GM13976 (cell line): ENCODE data around the gene PADI6.
"Not testable (repeated sequence)": the region's sequence is repeated elsewhere in the genome, so short reads cannot be mapped to it uniquely, and the experiment has no call there.

Experiments
- DNase-seq: peaks from one replicate; pipeline ENCODE4 v3.0.0; 2012; ENCODE audit warnings: low spot score
- in situ Hi-C: fragments of 300-500 bp; cut with MboI; formaldehyde crosslinking; loops from one replicate; pipeline ENCODE4 v1.12.0; 2022; ENCODE audit warnings: low sequenced_read_pairs, mixed read lengths, inconsistent platforms; ENCODE audit not compliant: unreplicated experiment
- TF ChIP-seq, protein P1 (sequence below): IDR thresholded peaks from 2 replicates; pipeline ENCODE4 v1.5.1; 2012; ENCODE audit warnings: borderline replicate concordance, mild to moderate bottlenecking; ENCODE audit not compliant: insufficient read depth; ENCODE audit errors: extremely low read depth, missing control alignments, control extremely low read depth

The PADI6 gene

DNA sequence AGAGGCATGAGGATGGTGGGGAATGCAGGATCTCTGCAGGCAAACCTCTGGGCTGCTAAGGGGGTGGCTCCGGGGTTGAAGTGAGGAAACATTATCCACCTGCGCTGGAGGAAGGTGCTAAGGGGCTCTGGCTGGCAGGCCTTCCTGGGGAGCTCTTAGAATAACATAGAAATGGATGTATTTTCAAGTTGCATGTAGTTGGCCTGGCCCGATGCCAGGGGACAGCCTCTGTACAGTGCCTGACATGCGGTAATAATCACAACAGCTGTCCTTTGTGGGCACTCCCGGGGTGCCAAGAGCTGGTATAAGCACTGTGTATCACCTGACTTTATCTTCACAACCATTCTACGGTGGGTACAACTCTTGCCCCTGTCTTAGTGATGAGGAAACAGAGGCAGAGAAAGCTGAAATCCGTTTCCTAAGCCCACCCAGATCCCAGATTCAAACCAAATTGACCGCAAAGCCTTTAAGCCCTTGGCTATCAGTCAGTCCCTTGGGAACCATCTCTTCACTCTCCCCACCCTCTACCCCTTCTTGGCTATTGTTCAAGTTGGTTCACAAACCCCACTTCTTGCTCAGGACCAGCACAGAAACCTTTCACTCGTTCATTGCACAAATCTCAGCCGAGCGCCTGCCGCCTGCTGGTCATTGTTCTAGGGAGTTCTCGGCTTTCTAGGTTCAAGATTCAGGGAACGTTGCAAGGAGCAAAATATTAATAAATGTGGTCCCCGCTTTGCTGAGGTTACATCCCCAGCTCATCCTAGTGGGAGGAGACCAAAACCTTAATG lies 33.1 kb upstream of the PADI6 start:
- in situ Hi-C loops: no loop called here

DNA sequence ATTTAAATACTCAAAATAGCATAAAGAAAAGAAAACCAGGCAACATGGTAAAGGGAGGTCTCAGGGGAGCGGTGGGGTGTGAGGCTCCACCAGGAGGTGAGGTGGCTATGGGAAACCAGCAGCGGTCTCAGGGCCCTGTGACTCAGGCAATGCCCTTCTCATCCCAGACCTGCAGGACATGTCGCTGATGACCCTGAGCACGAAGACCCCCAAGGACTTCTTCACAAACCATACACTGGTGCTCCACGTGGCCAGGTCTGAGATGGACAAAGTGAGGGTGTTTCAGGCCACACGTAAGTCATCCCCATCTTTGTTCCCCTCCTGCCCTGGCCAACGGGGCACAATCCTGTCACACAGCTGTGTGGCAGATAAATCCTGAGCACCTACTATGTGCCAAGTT lies 32.5 kb upstream of the PADI6 start:
- in situ Hi-C loops: no loop called here
- TF ChIP-seq, protein P1, sequence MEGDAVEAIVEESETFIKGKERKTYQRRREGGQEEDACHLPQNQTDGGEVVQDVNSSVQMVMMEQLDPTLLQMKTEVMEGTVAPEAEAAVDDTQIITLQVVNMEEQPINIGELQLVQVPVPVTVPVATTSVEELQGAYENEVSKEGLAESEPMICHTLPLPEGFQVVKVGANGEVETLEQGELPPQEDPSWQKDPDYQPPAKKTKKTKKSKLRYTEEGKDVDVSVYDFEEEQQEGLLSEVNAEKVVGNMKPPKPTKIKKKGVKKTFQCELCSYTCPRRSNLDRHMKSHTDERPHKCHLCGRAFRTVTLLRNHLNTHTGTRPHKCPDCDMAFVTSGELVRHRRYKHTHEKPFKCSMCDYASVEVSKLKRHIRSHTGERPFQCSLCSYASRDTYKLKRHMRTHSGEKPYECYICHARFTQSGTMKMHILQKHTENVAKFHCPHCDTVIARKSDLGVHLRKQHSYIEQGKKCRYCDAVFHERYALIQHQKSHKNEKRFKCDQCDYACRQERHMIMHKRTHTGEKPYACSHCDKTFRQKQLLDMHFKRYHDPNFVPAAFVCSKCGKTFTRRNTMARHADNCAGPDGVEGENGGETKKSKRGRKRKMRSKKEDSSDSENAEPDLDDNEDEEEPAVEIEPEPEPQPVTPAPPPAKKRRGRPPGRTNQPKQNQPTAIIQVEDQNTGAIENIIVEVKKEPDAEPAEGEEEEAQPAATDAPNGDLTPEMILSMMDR: no peak
- DNase-seq: no peak

More for the DNA sequence above, 33.1 kb upstream of the PADI6 start:
- no peak for DNase-seq
- TF ChIP-seq, protein P1: no peak

DNA sequence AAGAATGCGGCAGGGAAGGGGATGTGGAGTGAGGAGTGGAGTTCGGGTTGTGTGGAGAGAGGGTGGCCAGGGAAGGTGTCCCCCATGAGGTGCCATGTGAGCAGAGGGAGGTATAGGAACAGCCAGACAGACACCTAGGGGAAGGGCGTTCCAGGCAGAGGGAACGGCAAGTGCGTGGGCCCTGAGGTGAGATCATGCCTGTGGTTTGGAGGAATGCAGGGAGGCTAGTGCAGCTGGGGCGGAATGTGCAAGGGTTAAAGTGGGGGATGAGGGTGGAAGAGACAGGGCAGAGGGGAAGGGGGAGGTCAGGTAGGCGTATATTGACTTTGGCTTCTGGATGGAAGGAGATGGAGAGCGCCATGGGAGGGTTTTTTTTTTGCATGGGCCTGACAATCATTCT lies 31.6 kb upstream of the PADI6 start:
- DNase-seq: no peak
- TF ChIP-seq, protein P1: no peak
- in situ Hi-C loops: no loop called here

DNA sequence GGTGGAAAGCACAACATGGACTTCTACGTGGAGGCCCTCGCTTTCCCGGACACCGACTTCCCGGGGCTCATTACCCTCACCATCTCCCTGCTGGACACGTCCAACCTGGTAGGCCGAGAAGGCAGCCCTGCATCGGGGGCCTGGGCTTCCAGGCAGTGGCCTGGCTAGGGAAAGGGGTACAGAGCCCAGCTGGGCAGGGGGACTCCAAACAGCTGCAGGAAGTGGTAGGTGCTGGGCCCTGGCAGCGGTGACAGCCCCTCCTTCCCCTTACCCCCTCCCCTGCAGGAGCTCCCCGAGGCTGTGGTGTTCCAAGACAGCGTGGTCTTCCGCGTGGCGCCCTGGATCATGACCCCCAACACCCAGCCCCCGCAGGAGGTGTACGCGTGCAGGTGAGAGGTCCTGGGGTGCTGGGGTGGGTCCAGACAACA lies 30.0 kb upstream of the PADI6 start:
- DNase-seq: no peak
- in situ Hi-C loops: no loop called here
- TF ChIP-seq, protein P1: no peak

DNA sequence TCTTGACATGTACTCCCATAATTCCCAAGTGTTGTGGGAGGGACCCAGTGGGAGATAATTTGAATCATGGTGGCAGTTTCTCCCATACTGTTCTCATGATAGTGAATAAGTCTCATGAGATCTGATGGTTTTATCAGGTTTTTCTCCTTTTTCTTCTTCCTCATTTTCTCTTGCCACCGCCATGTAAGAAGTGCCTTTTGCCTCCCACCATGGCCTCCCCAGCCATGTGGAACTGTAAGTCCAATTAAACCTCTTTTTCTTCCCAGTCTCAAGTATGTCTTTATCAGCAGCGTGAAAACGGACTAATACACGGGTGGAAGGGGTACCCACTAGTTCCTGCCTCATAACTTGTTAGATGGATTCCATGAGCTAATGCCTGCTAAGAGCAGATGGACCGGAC lies 26.5 kb upstream of the PADI6 start:
- in situ Hi-C loops, DNase-seq: not testable (repeated sequence)

DNA sequence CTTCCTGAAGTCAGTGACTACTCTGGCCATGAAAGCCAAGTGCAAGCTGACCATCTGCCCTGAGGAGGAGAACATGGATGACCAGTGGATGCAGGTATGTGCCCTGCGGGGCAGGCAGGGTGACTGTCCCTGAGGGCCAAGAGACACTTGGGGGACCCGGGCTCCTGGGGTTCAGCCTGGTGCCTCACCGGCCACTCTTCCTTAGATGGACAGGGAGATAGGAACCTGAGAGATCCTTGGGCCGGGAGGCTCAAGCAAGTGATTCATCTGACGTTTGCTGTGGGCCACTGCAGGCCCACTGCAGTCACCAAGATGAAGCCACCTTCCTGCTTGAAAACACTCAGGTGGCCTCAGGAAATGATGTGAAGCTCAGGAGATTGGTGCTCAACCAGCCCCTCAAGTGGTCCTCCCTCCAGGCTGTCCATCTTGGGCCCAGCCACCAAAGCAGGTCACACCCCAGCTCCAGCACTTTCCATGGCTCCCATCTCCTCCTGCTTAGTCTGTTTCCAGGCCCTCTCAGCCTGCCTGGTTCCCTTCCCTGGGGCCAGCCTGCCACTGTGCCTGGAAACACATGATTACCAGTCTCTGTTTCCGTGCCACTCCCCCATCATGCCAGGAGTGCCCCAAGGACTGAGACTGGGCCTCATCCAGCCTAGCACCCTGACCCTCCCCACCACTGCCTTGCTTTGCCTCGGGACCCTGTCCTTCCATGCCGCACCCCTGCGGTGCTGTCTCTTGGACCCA lies 25.8 kb upstream of the PADI6 start:
- in situ Hi-C loops: no loop called here
- DNase-seq: no peak

More for the DNA sequence above, 25.8 kb upstream of the PADI6 start:
- TF ChIP-seq, protein P1: no peak
